Mesendoderm (in vitro differentiated cells): ENCODE data around the gene NBEA.

ENCODE experiments used
- DNase-seq: peaks from one replicate; pipeline ENCODE4 v3.0.0; 2013
- H2AK5ac ChIP-seq: 2 replicates; pipeline ENCODE4 v1.6.1; 2013; ENCODE audit warnings: low read length, inconsistent platforms
- H2BK120ac ChIP-seq: 2 replicates; pipeline ENCODE4 v1.6.1; 2013; ENCODE audit warnings: low read depth, mild to moderate bottlenecking, low read length, moderate library complexity, mixed read lengths
- H2BK15ac ChIP-seq: replicated peaks from 2 replicates; pipeline ENCODE4 v1.6.1; 2013; ENCODE audit warnings: low read depth, mild to moderate bottlenecking, moderate library complexity
- H2BK5ac ChIP-seq: 2 replicates; pipeline ENCODE4 v1.6.1; 2013; ENCODE audit warnings: low read length, inconsistent platforms
- H3K18ac ChIP-seq: 2 replicates; pipeline ENCODE4 v1.6.1; 2013; ENCODE audit warnings: mild to moderate bottlenecking, low read length, mixed read lengths
- H3K23ac ChIP-seq: one replicate; pipeline ENCODE4 v1.6.1; 2013; ENCODE audit warnings: low read length
- H3K27ac ChIP-seq: 2 replicates; pipeline ENCODE4 v1.5.1; 2013; ENCODE audit warnings: low read depth, mild to moderate bottlenecking, inconsistent platforms, low read length, moderate library complexity
- H3K27me3 ChIP-seq: 2 replicates; pipeline ENCODE4 v1.6.1; 2013; ENCODE audit warnings: low read length, control low read depth, mild to moderate bottlenecking, inconsistent platforms; ENCODE audit not compliant: insufficient read depth, poor library complexity
- H3K36me3 ChIP-seq: 2 replicates; pipeline ENCODE4 v1.6.1; 2013; ENCODE audit warnings: low read length, inconsistent platforms; ENCODE audit not compliant: control insufficient read depth, insufficient read depth
- H3K4ac ChIP-seq: one replicate; pipeline ENCODE4 v1.6.1; 2013; ENCODE audit warnings: low read depth, mild to moderate bottlenecking, low read length, moderate library complexity
- H3K4me1 ChIP-seq: 2 replicates; pipeline ENCODE4 v1.6.1; 2013; ENCODE audit warnings: low read depth, low read length, inconsistent platforms; ENCODE audit not compliant: control insufficient read depth
- H3K4me2 ChIP-seq: 2 replicates; pipeline ENCODE4 v1.6.1; 2013; ENCODE audit warnings: low read length
- H3K4me3 ChIP-seq: 2 replicates; pipeline ENCODE4 v1.5.1; 2013; ENCODE audit warnings: mild to moderate bottlenecking, low read length
- H3K56ac ChIP-seq: one replicate; pipeline ENCODE4 v1.6.1; 2013; ENCODE audit warnings: low read length
- H3K79me1 ChIP-seq: 2 replicates; pipeline ENCODE4 v1.6.1; 2013; ENCODE audit warnings: low read length, inconsistent platforms
- H3K79me2 ChIP-seq: 2 replicates; pipeline ENCODE4 v1.6.1; 2013; ENCODE audit warnings: mild to moderate bottlenecking, low read length; ENCODE audit not compliant: control insufficient read depth, insufficient read depth
- H3K9ac ChIP-seq: 2 replicates; pipeline ENCODE4 v1.6.1; 2013; ENCODE audit warnings: low read length, inconsistent platforms
- H4K5ac ChIP-seq: one replicate; pipeline ENCODE4 v1.6.1; 2013; ENCODE audit warnings: low read length
- H4K8ac ChIP-seq: one replicate; pipeline ENCODE4 v1.6.1; 2013; ENCODE audit warnings: low read depth, mild to moderate bottlenecking, control low read depth, low read length, moderate library complexity
- WGBS: extraction: QIAGEN DNeasy Blood & Tissue Kit; methylation state at CpG from one replicate; pipeline ENCODE4 v1.1.7; 2013; ENCODE audit warnings: low lambda C conversion rate, missing lambda C conversion rate; ENCODE audit not compliant: insufficient coverage; ENCODE audit errors: extremely low coverage; 5-methylcytosine and 5-hydroxymethylcytosine counted together

NBEA gene

DNA sequence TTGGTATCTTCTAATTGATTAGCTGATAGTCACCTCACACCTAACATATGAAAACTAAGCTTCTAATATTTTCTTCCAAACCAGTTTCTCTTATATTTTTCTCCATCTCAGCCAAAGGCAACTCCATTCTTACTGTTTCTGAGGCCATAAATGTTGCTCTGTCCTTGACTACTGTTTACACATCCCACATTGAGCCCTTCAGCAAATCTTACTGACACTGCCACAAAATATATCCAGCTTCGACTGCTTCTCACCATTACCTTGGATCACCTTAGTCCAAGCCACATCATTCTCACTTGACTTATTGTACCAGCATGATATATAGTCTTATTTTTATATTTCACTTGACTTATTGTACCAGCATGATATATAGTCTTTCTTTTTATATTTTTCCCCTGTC lies 412.8 kb downstream of the NBEA start:
- Histone ChIP-seq H3K36me3 (no peaks in the 10 kb centered on the region), H2BK5ac (no peak overlapping the region), H2BK15ac (no peak overlapping the region), H3K27ac (no peak overlapping the region), H3K79me1 (no peaks in the 10 kb centered on the region), H3K23ac (no peak overlapping the region), H3K4me1 (no peaks in the 10 kb centered on the region), H3K4me2 (no peak overlapping the region), H3K79me2 (no peaks in the 10 kb centered on the region), H3K27me3 (no peaks in the 10 kb centered on the region), H2AK5ac (no peak overlapping the region), H2BK120ac (no peak overlapping the region), H4K8ac (no peak overlapping the region), H3K18ac (no peak overlapping the region), H3K4me3 (no peak overlapping the region), H3K56ac (no peak overlapping the region), H3K4ac (no peak overlapping the region), H4K5ac (no peak overlapping the region), H3K9ac (no peak overlapping the region)
- WGBS, result no CpG with 5 or more reads among the region's 1 CpG
- DNase-seq, result no peak

DNA sequence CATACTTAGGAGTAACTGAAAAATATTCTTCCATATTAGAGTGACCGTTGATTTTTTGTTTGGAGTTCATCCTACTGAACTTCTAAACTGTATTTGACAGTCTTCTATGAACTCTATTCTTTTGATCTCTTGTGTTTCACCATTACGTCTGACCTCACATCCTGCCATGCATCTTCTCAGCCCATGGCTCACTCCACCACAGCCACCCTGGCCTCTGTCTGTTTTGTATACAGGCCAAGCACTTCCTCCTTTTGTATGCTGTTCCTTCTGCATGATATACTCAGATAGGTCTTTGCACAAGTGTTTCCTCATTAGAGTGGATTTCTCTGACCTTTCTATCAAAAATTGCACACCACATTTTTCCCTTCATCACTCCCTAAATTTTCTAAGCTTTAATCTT lies 414.5 kb downstream of the NBEA start:
- H3K4me3 ChIP-seq, result no peak overlapping the region
- no CpG with 5 or more reads among the region's 2 CpGs for WGBS
- H3K9ac ChIP-seq, result no peak overlapping the region
- no peak overlapping the region for H2AK5ac ChIP-seq
- H4K8ac ChIP-seq, result no peak overlapping the region
- no peaks in the 10 kb centered on the region for H3K27me3 ChIP-seq
- no peaks in the 10 kb centered on the region for H3K4me1 ChIP-seq
- no peak overlapping the region for H3K27ac ChIP-seq
- no peak overlapping the region for H4K5ac ChIP-seq
- no peak overlapping the region for H3K4ac ChIP-seq
- H3K79me2 ChIP-seq, result no peaks in the 10 kb centered on the region
- H3K79me1 ChIP-seq, result no peaks in the 10 kb centered on the region
- DNase-seq, result no peak
- H2BK15ac ChIP-seq, result no peak overlapping the region
- no peak overlapping the region for H3K23ac ChIP-seq
- H3K4me2 ChIP-seq, result no peak overlapping the region
- no peak overlapping the region for H2BK120ac ChIP-seq
- H3K18ac ChIP-seq, result no peak overlapping the region
- H3K36me3 ChIP-seq, result no peaks in the 10 kb centered on the region
- H3K56ac ChIP-seq, result no peak overlapping the region
- no peak overlapping the region for H2BK5ac ChIP-seq

DNA sequence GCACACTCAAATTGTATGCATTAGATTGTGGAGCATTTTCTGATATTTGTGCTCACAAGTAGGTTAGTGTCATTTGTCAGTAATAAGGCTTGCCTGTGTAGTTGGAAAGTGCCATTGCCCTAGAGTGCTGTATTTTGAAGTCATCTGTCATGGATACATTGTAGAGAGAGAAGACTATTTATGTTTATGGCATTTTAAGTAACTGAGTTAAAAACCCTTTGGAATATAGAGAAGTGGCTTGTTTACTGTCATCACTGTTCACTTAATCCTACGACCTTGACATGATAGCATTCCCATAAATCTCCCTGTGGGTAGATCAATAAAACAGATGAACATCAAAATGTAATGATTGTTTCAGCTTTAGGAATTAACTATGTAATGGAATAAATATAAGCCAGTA lies 423.8 kb downstream of the NBEA start:
- Histone ChIP-seq H3K27ac (no peak overlapping the region), H3K79me2 (no peaks in the 10 kb centered on the region), H2BK5ac (no peak overlapping the region), H3K4ac (no peak overlapping the region), H3K4me2 (no peak overlapping the region), H3K27me3 (no peaks in the 10 kb centered on the region), H2BK120ac (no peak overlapping the region), H3K4me3 (no peak overlapping the region), H3K79me1 (no peaks in the 10 kb centered on the region), H3K4me1 (no peaks in the 10 kb centered on the region), H3K36me3 (no peaks in the 10 kb centered on the region), H3K9ac (no peak overlapping the region), H2BK15ac (no peak overlapping the region), H3K23ac (no peak overlapping the region), H3K56ac (no peak overlapping the region), H2AK5ac (no peak overlapping the region), H4K5ac (no peak overlapping the region), H4K8ac (no peak overlapping the region), H3K18ac (no peak overlapping the region)
- no CpG with 5 or more reads among the region's 1 CpG for WGBS
- DNase-seq, result no peak

DNA sequence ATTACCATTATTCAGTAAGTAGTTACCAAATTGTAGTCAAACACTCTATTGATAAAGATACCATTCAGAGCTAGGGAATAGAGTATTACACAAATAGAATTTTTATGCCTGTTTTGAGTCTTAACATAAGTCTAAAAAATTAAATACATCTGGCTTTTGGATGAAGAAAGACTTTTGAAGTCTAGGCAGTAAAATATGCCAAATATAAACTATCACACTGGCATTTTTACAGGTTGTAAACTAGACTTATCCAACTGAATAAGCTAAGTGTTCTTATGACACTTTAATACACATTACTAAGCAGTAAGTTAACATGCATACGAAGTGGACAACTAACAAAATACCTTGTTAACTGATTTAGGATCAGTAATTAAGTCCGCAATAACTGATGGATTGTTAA lies 425.5 kb downstream of the NBEA start:
- H3K79me2 ChIP-seq, result no peaks in the 10 kb centered on the region
- H3K4me3 ChIP-seq, result no peak overlapping the region
- H4K8ac ChIP-seq, result no peak overlapping the region
- H3K27ac ChIP-seq, result no peak overlapping the region
- no peaks in the 10 kb centered on the region for H3K36me3 ChIP-seq
- H3K79me1 ChIP-seq, result no peaks in the 10 kb centered on the region
- no peak overlapping the region for H3K9ac ChIP-seq
- H3K23ac ChIP-seq, result no peak overlapping the region
- H3K4me2 ChIP-seq, result no peak overlapping the region
- H3K4me1 ChIP-seq, result no peaks in the 10 kb centered on the region
- no CpG with 5 or more reads among the region's 2 CpGs for WGBS
- H2BK15ac ChIP-seq, result no peak overlapping the region
- H3K56ac ChIP-seq, result no peak overlapping the region
- H3K27me3 ChIP-seq, result no peaks in the 10 kb centered on the region
- no peak for DNase-seq
- no peak overlapping the region for H3K4ac ChIP-seq
- no peak overlapping the region for H4K5ac ChIP-seq
- H3K18ac ChIP-seq, result no peak overlapping the region
- no peak overlapping the region for H2BK120ac ChIP-seq
- H2BK5ac ChIP-seq, result no peak overlapping the region
- no peak overlapping the region for H2AK5ac ChIP-seq

DNA sequence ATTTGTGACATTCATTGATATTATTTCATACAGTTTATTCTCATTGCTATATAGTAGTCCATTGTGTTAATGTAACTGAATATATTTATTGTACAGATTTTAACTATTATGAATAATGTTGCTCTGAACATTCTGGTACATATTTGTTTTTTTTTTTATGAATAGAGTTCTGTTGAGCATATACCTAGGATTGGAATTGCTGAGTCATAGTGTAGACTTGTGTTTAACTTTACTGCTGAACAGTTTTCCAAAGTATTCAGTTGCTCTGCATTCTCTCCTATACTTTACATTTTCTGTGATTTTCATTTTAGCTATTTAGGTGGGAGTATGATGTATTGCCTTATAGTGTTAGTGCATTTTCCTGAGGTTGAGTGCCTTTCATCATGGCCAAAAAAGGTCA lies 436.9 kb downstream of the NBEA start:
- no peaks in the 10 kb centered on the region for H3K27me3 ChIP-seq
- no peak overlapping the region for H3K9ac ChIP-seq
- no peak overlapping the region for H3K23ac ChIP-seq
- H3K56ac ChIP-seq, result no peak overlapping the region
- H3K79me1 ChIP-seq, result no peaks in the 10 kb centered on the region
- H3K4me2 ChIP-seq, result no peak overlapping the region
- no peak overlapping the region for H4K5ac ChIP-seq
- DNase-seq, result no peak
- H2BK15ac ChIP-seq, result no peak overlapping the region
- no peak overlapping the region for H2BK5ac ChIP-seq
- H2AK5ac ChIP-seq, result no peak overlapping the region
- H3K4me1 ChIP-seq, result no peaks in the 10 kb centered on the region
- no peak overlapping the region for H3K4me3 ChIP-seq
- no peak overlapping the region for H3K27ac ChIP-seq
- no peak overlapping the region for H3K4ac ChIP-seq
- H4K8ac ChIP-seq, result no peak overlapping the region
- no peak overlapping the region for H2BK120ac ChIP-seq
- no peaks in the 10 kb centered on the region for H3K36me3 ChIP-seq
- no peaks in the 10 kb centered on the region for H3K79me2 ChIP-seq
- H3K18ac ChIP-seq, result no peak overlapping the region

DNA sequence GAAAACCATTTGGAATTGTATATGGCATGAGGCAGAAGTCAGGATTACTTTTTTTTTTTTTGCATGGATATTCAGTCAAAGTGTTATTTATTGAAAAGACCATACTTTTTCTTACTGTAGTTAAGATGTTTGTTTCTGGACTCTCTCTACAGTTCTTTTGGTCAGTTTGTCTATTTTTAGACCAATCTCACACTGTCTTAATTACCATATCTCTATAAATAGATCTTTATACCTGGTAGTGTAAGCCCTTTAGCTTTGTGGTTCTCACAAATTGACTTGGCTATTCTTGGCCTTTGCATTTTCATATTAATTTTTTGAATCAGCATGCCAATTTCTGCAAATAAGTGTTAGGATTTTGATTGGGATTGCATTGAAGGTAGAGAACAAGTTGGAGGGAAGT lies 437.6 kb downstream of the NBEA start:
- H2BK5ac ChIP-seq, result no peak overlapping the region
- no peak overlapping the region for H4K8ac ChIP-seq
- no peak overlapping the region for H3K23ac ChIP-seq
- DNase-seq, result no peak
- H2BK120ac ChIP-seq, result no peak overlapping the region
- H3K18ac ChIP-seq, result no peak overlapping the region
- H2BK15ac ChIP-seq, result no peak overlapping the region
- no peaks in the 10 kb centered on the region for H3K79me1 ChIP-seq
- H3K9ac ChIP-seq, result no peak overlapping the region
- H3K4me1 ChIP-seq, result no peaks in the 10 kb centered on the region
- H4K5ac ChIP-seq, result no peak overlapping the region
- no peaks in the 10 kb centered on the region for H3K79me2 ChIP-seq
- H3K56ac ChIP-seq, result no peak overlapping the region
- no peak overlapping the region for H3K4me3 ChIP-seq
- H3K4me2 ChIP-seq, result no peak overlapping the region
- H2AK5ac ChIP-seq, result no peak overlapping the region
- H3K27me3 ChIP-seq, result no peaks in the 10 kb centered on the region
- no peak overlapping the region for H3K4ac ChIP-seq
- H3K36me3 ChIP-seq, result no peaks in the 10 kb centered on the region
- H3K27ac ChIP-seq, result no peak overlapping the region
